ENCODE data around the gene ADAMTS1.

- TF ChIP-seq CTCF (conservative IDR thresholded peaks at IDR 0.05): no peak
- no peak for TF ChIP-seq EZH2 (IDR thresholded peaks at IDR 0.05; ENCODE audit: low read depth)
These were observed 38.4 kb downstream of the ADAMTS1 start for GRCh38 chr21:26806801-26807295.

Measured in PC-9 (cell line).